GM20000 (cell line): Measurements from ENCODE around the gene RARA.
A peak's percentile ranks its signal among the peaks of the same experiment; 100 is the strongest.

Experiments
- DNase-seq: peaks from one replicate; pipeline ENCODE4 v3.0.0; 2012; ENCODE audit warnings: low spot score
- TF ChIP-seq, protein P1 (sequence below): IDR thresholded peaks from 2 replicates; pipeline ENCODE4 v1.5.1; 2012; ENCODE audit warnings: mild to moderate bottlenecking, control low read depth; ENCODE audit errors: extremely low read depth, missing control alignments

The RARA gene

DNA sequence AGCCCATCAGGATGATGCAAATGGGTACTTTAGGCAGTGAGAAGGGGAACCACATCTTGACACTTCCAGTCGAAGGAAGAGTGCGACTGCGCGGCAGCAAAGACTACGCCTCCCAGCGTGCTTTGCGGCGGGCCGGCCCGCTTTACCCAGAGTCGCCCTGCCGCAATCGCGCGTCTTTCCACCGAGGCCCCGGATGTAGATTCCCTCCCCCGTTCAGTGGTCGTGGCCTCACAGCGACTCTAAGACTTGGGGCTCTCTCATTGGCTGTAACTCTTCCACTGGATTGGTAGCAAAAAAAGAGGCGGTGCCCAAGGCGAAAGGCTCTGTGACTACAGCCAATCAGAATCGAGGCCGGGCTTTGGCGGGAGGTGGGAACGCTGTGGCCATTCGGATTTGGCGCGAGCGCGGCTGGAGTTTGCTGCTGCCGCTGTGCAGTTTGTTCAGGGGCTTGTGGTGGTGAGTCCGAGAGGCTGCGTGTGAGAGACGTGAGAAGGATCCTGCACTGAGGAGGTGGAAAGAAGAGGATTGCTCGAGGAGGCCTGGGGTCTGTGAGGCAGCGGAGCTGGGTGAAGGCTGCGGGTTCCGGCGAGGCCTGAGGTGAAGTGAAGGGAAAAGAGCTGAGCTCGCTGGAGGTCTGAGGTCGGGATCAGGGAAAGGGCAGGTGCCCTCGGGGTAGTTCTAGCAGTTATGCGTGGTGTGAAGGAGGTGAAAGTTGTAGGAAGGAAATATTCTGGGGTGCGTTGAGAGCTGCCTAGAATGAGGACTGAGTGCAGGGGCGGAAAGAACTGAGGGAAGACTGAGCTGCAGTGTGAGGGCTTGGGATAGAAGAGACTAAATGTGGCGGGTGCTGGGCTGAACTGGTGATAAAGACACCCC is 21.2 kb upstream of the RARA start, which contains the start of gene CDC6:
Gene CDC6 (plus strand): TSS at position 386 of the 876 bp plus-strand sequence. CDS start 1,542 bp downstream, outside the sequence.
- peak; percentile 93 for DNase-seq
- TF ChIP-seq, protein P1, sequence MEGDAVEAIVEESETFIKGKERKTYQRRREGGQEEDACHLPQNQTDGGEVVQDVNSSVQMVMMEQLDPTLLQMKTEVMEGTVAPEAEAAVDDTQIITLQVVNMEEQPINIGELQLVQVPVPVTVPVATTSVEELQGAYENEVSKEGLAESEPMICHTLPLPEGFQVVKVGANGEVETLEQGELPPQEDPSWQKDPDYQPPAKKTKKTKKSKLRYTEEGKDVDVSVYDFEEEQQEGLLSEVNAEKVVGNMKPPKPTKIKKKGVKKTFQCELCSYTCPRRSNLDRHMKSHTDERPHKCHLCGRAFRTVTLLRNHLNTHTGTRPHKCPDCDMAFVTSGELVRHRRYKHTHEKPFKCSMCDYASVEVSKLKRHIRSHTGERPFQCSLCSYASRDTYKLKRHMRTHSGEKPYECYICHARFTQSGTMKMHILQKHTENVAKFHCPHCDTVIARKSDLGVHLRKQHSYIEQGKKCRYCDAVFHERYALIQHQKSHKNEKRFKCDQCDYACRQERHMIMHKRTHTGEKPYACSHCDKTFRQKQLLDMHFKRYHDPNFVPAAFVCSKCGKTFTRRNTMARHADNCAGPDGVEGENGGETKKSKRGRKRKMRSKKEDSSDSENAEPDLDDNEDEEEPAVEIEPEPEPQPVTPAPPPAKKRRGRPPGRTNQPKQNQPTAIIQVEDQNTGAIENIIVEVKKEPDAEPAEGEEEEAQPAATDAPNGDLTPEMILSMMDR = no peak

DNA sequence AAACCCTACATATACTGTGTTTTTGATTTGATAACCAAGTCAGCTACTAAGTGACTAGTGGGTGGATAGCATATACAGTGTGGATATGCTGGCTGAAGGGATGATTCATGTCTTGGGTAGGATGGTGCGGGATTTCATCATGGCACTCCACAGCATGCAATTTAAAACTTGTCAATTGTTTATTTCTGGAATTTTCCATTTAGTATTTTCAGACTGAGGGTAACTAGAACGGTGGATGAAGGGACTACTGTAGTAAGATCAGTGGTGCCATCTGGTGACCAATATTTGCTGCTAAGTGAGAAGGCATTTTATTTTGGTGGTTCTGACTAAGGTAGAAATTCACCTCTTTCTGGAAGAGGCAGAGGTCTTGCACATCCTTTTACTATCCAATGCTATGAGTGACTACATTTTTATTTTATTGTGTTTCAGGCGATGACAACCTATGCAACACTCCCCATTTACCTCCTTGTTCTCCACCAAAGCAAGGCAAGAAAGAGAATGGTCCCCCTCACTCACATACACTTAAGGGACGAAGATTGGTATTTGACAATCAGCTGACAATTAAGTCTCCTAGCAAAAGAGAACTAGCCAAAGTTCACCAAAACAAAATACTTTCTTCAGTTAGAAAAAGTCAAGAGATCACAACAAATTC is 18.2 kb upstream of the RARA start:
- TF ChIP-seq, protein P1 = no peak
- peak; percentile 40 for DNase-seq

DNA sequence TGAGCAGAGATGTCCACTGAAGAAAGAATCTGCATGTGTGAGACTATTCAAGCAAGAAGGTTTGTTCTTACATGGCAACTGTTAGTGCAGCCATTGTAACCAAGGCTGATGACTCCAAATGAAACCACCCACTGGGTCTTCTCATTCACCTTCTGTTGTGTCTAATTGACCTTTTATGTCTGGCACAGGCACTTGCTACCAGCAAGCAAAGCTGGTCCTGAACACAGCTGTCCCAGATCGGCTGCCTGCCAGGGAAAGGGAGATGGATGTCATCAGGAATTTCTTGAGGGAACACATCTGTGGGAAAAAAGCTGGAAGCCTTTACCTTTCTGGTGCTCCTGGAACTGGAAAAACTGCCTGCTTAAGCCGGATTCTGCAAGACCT is 17.7 kb upstream of the RARA start:
- TF ChIP-seq, protein P1 = no peak
- no peak for DNase-seq

DNA sequence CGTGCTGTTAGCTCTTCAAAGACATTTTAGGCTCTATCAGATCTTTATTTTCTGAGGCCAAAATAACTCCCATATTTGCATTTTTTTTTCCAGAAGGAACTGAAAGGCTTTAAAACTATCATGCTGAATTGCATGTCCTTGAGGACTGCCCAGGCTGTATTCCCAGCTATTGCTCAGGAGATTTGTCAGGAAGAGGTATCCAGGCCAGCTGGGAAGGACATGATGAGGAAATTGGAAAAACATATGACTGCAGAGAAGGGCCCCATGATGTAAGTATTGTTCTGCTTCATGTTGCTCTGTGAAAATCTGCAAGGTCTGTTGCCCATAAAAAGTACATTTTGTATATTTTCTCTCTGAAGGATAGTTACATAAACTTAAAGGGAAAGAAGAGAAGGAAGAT is 15.6 kb upstream of the RARA start:
- TF ChIP-seq, protein P1 = no peak
- no peak for DNase-seq

DNA sequence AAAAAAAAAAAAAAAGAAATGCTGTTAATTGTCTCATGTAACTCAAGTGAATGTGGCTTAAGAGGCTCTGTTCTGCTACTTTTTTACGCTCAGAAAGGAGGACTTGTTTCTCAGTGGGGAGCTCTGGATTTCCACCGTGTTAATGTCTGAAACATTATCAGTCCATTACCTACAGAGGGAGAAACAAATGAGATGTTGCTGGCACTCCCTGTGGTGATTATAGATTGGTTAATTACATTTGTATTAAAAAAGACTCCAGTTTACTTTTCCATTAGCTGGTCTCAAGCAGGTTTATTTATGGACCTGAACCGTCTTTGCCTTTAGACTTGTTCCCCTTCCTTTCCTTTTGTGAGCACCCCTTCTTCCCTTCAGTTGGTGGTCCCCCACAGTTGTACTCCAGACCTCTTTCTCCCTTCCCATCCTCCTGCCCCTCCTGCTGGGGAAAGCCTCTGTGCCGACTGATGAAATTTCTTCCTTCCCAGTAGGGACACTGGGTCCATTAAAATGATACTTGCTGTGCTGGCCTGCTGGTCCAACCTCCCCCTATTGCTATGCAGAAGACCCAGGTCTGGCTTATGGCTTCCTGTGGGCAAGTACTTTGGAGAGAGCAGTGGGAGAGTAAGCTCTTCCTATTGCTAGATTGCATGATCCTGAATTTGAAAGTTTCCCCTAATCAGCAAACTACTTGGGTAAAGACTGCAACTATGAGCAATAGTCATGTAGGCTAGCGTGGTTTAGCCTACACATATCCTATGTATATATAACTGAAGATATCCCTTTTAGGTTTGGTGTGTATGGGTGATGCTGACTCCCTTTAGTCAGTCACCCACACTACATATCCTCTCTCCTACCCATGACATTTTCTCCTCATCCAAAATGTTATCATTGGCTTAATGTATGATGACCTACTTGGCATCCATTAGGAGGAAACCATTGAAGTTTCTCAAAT is 13.2 kb upstream of the RARA start:
- no peak for DNase-seq
- TF ChIP-seq, protein P1 = no peak

DNA sequence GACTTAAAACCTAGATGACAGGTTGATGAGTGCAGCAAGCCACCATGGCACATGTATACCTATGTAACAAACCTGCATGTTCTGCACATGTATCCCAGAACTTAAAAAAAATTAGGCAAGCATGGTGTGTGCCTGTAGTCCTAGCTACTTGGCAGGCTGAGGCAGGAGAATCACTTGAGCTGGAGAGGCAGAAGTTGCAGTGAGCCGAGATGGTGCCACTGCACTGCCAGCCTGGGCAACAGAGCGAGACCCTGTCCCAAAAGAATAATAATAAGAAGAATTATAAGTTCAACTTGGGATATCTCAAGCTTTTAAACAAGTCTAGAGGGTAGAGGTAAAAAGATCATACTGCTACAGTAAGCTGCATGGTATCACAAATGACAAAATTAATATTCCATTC is 11.5 kb upstream of the RARA start:
- DNase-seq = no peak

More for the DNA sequence above, 11.5 kb upstream of the RARA start:
- TF ChIP-seq, protein P1 = no peak
